Parathyroid adenoma (tissue), 2 donors: ENCODE data around the gene NMRK2.

Source experiments
- H2AFZ ChIP-seq: fragments of 300-600 bp; sonication (generic); one replicate; pipeline ENCODE4 v1.7.0; 2017; ENCODE audit warnings: antibody characterized with exemption, mild to moderate bottlenecking
- H3K27ac ChIP-seq: fragments of 300-600 bp; sonication (generic); one replicate; pipeline ENCODE4 v1.7.0; 2017
- H3K27me3 ChIP-seq: fragments of 300-600 bp; sonication (generic); one replicate; pipeline ENCODE4 v1.7.0; 2017; ENCODE audit warnings: low read length; ENCODE audit not compliant: control insufficient read depth, insufficient read depth
- H3K36me3 ChIP-seq: fragments of 300-600 bp; sonication (generic); one replicate; pipeline ENCODE4 v1.7.0; 2017; ENCODE audit warnings: low read length; ENCODE audit not compliant: control insufficient read depth, insufficient read depth
- H3K4me1 ChIP-seq: fragments of 300-600 bp; sonication (generic); one replicate; pipeline ENCODE4 v1.7.0; 2017; ENCODE audit warnings: control low read depth
- H3K4me2 ChIP-seq: fragments of 300-600 bp; sonication (generic); one replicate; pipeline ENCODE4 v1.7.0; 2017; ENCODE audit warnings: low read length
- H3K4me3 ChIP-seq: fragments of 300-600 bp; sonication (generic); one replicate; pipeline ENCODE4 v1.7.0; 2017; ENCODE audit warnings: low read depth, low read length
- H3K79me2 ChIP-seq: fragments of 300-600 bp; sonication (generic); one replicate; pipeline ENCODE4 v1.7.0; 2017; ENCODE audit warnings: control low read depth
- H3K9ac ChIP-seq: fragments of 300-600 bp; sonication (generic); one replicate; pipeline ENCODE4 v1.7.0; 2017; ENCODE audit warnings: mild to moderate bottlenecking
- H3K9me3 ChIP-seq: fragments of 300-600 bp; sonication (generic); one replicate; pipeline ENCODE4 v1.7.0; 2017; ENCODE audit warnings: low read length; ENCODE audit not compliant: control insufficient read depth
- TF ChIP-seq, protein P1 (sequence below): fragments of 300-600 bp; sonication (generic); IDR thresholded peaks from one replicate; pipeline ENCODE4 v1.7.0; 2017; ENCODE audit warnings: antibody characterized with exemption, mild to moderate bottlenecking
- donor health status: primary hyperparathyroidism.

The NMRK2 gene

GRCh38 chr19:3986260-3987041 lies 53.6 kb downstream of the NMRK2 start:
- H3K36me3 ChIP-seq = no peaks in the 10 kb centered on the region
- H3K27me3 ChIP-seq = no peaks in the 10 kb centered on the region
- no peak overlapping the region for H3K9ac ChIP-seq
- H3K4me3 ChIP-seq = peak overlapping the region; percentile 99
- peaks cover 33% of the 10 kb centered on the region for H3K79me2 ChIP-seq
- TF ChIP-seq, protein P1, sequence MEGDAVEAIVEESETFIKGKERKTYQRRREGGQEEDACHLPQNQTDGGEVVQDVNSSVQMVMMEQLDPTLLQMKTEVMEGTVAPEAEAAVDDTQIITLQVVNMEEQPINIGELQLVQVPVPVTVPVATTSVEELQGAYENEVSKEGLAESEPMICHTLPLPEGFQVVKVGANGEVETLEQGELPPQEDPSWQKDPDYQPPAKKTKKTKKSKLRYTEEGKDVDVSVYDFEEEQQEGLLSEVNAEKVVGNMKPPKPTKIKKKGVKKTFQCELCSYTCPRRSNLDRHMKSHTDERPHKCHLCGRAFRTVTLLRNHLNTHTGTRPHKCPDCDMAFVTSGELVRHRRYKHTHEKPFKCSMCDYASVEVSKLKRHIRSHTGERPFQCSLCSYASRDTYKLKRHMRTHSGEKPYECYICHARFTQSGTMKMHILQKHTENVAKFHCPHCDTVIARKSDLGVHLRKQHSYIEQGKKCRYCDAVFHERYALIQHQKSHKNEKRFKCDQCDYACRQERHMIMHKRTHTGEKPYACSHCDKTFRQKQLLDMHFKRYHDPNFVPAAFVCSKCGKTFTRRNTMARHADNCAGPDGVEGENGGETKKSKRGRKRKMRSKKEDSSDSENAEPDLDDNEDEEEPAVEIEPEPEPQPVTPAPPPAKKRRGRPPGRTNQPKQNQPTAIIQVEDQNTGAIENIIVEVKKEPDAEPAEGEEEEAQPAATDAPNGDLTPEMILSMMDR = peak; percentile 67
- H3K9me3 ChIP-seq = no peaks in the 10 kb centered on the region
- peaks cover 18% of the 10 kb centered on the region for H3K4me1 ChIP-seq
- peak overlapping the region; percentile 100 for H3K27ac ChIP-seq
- peak overlapping the region; percentile 82 for H3K4me2 ChIP-seq
- peak overlapping the region; percentile 98 for H2AFZ ChIP-seq

DNA sequence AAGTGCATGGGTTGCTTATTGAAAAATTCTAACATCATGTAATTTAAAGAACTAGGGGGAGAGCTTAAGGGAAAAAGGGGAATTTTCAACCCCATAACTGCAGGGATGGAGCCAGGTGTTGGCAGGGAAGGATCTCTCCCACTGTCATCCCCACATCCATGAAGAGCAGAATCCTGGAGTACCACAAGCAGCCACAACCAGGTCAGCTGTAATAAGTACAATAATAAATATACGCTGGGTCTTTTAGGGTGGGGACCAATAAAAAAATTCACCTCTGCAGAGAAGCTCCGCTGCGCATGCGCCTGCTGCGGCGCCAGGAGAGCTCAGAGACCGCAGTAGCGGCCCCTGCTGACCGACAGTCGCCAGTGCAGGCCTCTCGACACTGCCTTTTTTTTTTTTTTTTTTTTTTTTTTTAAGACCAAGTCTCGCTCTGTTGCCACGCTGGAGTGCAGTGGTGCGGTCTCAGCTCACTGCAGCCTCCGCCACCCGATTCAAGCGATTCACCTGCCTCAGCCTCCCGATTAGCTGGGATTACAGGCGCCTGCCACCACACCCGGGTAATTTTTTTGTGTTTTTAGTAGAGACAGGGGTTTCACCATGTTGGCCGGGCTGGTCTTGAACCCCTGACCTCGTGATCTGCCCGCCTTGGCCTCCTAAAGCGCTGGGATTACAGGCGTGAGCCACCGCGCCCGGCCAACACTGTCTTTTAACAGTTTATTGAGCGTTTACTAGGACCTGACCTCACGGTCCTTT lies 54.9 kb downstream of the NMRK2 start:
- H3K27ac ChIP-seq = no peak overlapping the region
- peaks cover 20% of the 10 kb centered on the region for H3K79me2 ChIP-seq
- H3K27me3 ChIP-seq = no peaks in the 10 kb centered on the region
- peak overlapping the region; percentile 82 for H3K4me2 ChIP-seq
- H3K4me3 ChIP-seq = peak overlapping the region; percentile 99
- H3K4me1 ChIP-seq = peaks cover 18% of the 10 kb centered on the region
- no peaks in the 10 kb centered on the region for H3K36me3 ChIP-seq
- TF ChIP-seq, protein P1 = peak; percentile 88
- no peaks in the 10 kb centered on the region for H3K9me3 ChIP-seq
- H2AFZ ChIP-seq = peak overlapping the region; percentile 48
- H3K9ac ChIP-seq = no peak overlapping the region

DNA sequence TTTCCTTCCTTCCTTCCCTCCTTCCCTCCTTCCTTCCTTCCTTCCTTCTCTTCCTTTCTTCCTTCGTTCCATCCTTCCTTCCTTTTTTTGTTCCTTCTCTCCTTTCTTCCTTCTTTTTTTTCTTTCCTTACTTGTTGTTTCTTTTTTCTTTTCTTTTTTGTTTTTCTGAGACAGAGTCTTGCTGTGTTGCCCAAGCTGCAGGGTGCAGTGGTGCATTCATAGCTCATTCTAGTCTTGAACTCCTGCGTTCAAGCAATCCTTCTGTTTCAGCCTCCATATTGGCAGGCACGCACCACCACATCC lies 57.9 kb downstream of the NMRK2 start:
- TF ChIP-seq, protein P1 = no peak
- Histone ChIP-seq H3K9ac (no peak overlapping the region), H3K79me2 (no peaks in the 10 kb centered on the region), H3K4me3 (no peak overlapping the region), H3K4me2 (no peak overlapping the region), H2AFZ (peak overlapping the region; percentile 93), H3K9me3 (no peaks in the 10 kb centered on the region), H3K27me3 (no peaks in the 10 kb centered on the region), H3K36me3 (no peaks in the 10 kb centered on the region), H3K27ac (no peak overlapping the region), H3K4me1 (peaks cover 7% of the 10 kb centered on the region)
